GM12891 (cell line): ENCODE results near the gene SMARCD2. TPM values are rescaled to one million over a fixed set of nuclear protein-coding genes. Genes with fewer than 3 reads are reported as not detected.
A peak's percentile ranks its signal among the peaks of the same experiment; 100 is the strongest.
"Not testable (repeated sequence)": the region's sequence is repeated elsewhere in the genome, so short reads cannot be mapped to it uniquely, and the experiment has no call there.

Experiments used
- DNase-seq: peaks from one replicate; pipeline ENCODE4 v3.0.0; 2011; ENCODE audit warnings: low spot score; ENCODE audit not compliant: insufficient read length
- FAIRE-seq: peaks from 2 replicates; lab custom pipeline; 2011; peaks lifted over from hg19 to GRCh38; lab: Jason Lieb, UNC
- PAX5 ChIP-seq: IDR thresholded peaks from 2 replicates; pipeline ENCODE4 v1.6.1; 2011; ENCODE audit warnings: low read length, moderate library complexity, mild to moderate bottlenecking; ENCODE audit not compliant: insufficient read depth, severe bottlenecking
- POLR2A ChIP-seq: IDR thresholded peaks from 2 replicates; pipeline ENCODE4 v1.6.1; 2011; ENCODE audit warnings: low read depth, low read length, control low read depth
- POLR2AphosphoS5 ChIP-seq: IDR thresholded peaks from 2 replicates; pipeline ENCODE4 v1.6.1; 2011; ENCODE audit warnings: low read depth, low read length, control low read depth
- POU2F2 ChIP-seq: IDR thresholded peaks from 2 replicates; pipeline ENCODE4 v1.6.1; 2011; ENCODE audit warnings: low read depth, mild to moderate bottlenecking, control low read depth, low read length, moderate library complexity
- SPI1 ChIP-seq: IDR thresholded peaks from 2 replicates; pipeline ENCODE4 v1.6.1; 2011; ENCODE audit warnings: low read depth, low read length, control low read depth
- TAF1 ChIP-seq: IDR thresholded peaks from 2 replicates; pipeline ENCODE4 v1.6.1; 2011; ENCODE audit warnings: low read depth, low read length, control low read depth
- polyA plus RNA-seq: library from polyadenylated mRNA; unstranded; fragments of >200 nt; gene quantifications from one replicate; pipeline ENCODE4 v1.2.1, GENCODE V29; 2012; ENCODE audit warnings: low read depth, missing spikeins, inconsistent platforms; ENCODE audit not compliant: missing spikeins

SMARCD2 gene
- 56.0 TPM for polyA plus RNA-seq

DNA sequence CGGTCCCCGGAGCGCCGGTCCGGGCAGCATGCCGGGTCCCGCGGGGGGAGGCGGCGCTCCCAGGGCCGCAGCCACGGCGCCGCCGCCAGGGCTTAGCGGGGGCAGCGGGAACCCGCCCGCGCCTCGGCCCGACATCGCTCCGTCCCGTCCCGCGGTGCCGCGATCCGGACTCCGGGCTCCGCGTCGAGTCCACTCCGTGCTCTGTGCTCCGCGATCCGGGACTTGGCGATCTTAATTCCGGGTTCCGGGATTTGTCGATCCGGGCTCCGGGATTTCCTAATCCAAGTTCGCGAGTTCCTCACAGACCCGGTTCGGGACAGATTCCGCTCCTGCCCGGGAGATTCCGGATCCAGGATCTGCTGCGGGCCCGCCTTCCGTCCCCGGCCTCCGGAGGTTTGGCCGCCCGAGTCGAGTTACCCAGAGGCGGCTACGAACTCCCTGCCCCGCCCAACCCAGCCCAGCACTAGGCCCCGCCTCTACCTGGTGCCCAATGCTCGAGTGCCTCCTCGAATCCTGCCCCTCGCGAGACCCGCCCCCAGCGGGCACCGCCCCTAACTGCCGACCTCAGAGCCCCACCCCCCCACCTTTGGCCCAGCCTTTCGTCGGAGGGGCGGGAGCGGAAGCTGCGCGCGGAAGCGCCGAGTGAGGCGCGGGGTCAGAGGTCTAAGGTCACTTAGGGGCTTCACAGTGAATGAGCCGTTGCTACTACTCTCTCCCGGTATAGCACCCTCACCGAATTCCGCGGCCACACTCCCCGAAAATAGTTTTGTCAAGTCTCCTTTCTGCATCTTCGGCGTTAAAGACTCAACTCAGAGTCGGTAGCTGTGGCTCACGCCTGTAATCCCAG is at the start of gene SMARCD2:
Gene SMARCD2 (minus strand): TSS at position 146 of the 847 bp plus-strand sequence. CDS start 11 bp downstream, at position 135.
- TF ChIP-seq POU2F2, result peak; percentile 95
- TF ChIP-seq POLR2AphosphoS5, result peak; percentile 67; the same call in 1 of the 2 replicates
- TF ChIP-seq TAF1, result peak; percentile 68; the same call in 1 of the 2 replicates
- TF ChIP-seq SPI1, result peak; percentile 45; the same call in 1 of the 2 replicates
- peak; percentile 49 for TF ChIP-seq PAX5
- peak; percentile 85 for TF ChIP-seq POLR2A
- peak; percentile 87 for DNase-seq
- FAIRE-seq, result peak; percentile 95

DNA sequence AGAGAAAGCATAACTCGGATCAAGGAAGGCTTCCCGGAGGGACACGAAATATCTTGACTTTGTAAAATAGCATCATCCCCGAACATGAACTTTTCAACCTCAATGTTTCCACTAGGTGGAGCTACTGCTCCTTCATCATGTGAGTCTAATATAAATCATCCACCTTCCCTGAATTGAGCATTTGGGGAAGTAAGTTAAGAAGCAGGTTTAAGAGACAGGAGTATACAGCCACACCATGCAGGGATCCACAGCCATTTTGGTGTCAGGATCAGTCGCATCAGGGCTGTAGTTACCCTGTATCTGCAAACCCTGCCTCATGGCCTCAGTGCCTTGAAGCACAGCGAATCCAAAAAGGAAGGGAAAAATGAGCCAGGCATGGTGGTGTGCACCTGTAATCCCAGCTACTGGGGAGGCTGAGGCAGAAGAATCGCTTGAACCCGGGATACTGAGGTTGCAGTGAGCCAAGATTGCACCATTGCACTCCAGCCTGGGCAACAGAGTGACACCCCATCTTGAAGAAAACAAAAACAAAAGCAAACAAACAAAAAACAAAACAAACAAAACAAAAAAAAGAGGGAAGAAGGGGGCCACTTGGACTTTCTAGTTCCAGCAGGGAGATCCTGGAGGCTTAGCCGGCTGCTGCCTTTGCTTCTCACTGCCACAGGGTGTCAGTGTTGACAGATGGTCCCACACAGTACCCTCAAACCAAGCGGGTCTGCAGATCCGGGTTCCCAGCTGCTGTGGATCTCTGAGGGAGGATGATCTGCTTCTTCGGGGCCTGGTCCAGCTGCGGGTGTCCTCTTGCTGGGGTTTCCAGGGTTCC is 46.8 kb upstream of the SMARCD2 start:
- not testable (repeated sequence) for DNase-seq
- peak; percentile 54 for FAIRE-seq

DNA sequence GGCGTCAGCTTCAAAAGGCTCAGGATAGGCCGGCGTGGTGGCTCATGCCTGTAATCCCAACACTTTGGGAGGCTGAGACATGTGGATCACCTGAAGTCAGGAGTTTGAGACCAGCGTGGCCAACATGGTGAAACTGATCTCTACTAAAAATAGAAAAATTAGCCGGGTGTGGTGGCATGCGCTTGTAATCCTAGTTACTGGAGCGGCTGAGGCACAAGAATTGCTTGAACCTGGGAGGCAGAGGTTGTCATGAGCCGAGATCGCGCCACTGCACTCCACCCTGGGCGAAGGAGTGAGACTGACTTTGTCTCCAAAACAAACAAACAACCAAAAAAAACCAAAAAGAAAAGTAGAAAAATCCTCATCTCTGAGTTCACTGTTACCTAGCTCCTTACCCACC is 42.6 kb upstream of the SMARCD2 start:
- FAIRE-seq, DNase-seq: not testable (repeated sequence)

DNA sequence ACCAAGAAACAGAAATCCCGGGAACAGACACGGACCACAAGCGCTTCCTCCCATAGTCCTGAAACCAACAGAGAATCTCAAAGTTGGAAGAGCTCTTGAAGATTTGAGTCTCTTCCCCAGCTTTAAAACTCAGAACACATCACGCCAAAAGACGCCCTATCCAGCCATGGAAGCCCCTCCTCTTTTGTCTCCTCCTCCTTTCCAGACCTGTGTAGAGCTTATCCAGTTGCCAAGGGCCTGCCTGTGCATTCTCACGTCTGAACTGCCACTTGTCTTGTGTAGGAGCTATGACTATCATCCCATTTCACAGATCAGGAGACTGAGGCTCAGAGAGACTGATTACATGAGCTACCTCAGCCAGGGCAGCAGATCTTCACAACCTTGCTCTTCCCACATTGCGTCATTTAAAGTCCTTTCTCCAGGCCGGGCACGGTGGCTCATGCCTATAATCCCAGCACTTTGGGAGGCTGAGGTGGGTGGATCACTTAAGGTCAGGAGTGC is 40.2 kb upstream of the SMARCD2 start:
- DNase-seq, FAIRE-seq: not testable (repeated sequence)

DNA sequence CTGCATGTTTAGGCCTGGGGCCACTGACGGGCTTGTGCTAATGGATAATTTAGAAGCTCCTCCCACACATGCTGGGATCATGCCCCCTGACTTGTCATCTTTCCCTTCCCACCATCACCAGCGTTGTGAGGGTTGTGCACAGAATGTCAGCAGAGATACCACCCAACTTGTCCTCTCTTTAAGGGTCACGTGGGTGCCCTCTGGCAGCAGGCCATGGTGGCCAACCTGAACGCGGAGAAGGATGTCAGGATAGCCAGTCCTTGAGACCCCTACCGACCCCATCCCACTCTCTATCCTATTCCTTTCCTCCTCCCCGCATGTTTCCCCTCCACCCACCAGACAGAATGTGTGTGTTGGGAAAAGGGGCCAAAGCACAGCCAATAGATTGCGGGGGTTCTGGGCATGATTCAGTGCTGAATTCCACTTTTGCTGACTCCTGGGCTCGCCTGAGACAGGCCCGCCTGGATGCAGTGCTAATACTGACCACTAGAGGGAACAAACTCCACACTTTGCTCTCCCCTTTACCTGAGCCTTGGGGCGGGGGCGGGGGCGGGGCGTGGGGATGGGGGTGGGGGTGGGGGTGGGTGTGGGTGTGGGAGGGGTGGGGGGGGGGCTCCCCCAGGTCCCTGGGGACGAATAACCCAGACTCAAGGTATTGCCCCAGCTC is 39.6 kb upstream of the SMARCD2 start, which contains the start of gene GH2:
Gene GH2 (minus strand): TSS at position 10 of the 667 bp plus-strand sequence. CDS start 143 bp downstream, outside the sequence.
- DNase-seq (peak; percentile 76), FAIRE-seq (no peak)
- TF ChIP-seq TAF1, result no peak

DNA sequence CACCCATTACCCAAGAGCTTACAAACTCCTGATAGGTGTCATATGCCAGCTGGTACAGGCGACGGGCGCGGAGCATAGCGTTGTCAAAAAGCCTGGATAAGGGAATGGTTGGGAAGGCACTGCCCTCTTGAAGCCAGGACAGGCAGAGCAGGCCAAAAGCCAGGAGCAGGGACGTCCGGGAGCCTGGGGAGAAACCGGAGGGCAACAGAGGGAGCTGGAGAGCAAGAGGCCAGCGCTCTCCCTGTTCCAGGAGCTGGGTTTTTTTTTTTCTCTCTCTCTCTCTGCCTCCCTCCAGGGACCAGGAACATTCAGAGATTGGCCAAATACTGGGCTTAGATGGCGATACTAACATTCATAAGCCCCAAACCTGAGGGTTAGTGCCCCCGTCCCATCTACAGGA is 38.9 kb upstream of the SMARCD2 start:
- DNase-seq, FAIRE-seq: not testable (repeated sequence)

DNA sequence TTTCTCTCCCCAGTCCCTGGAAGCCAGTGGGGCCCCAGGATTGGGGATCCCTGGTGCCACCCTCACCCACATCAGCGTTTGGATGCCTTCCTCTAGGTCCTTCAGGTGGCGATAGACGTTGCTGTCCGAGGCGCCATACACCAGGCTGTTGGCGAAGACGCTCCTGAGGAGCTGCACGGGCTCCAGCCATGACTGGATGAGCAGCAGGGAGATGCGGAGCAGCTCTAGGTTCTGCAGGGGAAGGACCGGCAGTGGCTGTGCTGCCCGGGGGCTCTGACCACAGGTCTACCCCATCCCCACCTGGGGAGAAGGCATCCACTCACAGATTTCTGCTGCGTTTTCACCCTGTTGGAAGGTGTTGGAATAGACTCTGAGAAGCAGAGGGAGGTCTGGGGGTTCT is 38.2 kb upstream of the SMARCD2 start:
- FAIRE-seq (no peak), DNase-seq (no peak)
- TF ChIP-seq POLR2AphosphoS5, result no peak
- no peak for TF ChIP-seq POLR2A
- no peak for TF ChIP-seq POU2F2
- no peak for TF ChIP-seq PAX5
- no peak for TF ChIP-seq SPI1
- no peak for TF ChIP-seq TAF1

DNA sequence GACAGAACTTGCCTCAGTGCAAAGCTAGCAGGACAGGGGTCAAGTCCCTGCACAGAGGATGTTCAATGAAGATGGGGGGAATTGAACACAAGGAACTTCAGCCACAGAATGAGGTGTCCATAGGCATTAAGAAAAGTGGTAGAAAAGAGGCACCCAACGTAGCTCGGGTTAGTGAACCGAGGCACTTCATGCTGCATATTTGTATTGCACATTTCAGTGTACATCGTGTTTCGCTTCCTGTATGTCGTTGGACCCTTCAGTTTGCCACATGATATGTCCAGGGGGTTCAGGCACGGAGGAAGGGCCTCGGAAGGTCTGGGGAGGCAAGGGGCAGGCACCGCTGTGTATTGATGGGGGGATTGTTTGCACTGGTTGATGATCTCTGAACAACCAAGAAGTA is 35.9 kb upstream of the SMARCD2 start:
- DNase-seq, FAIRE-seq: not testable (repeated sequence)

DNA sequence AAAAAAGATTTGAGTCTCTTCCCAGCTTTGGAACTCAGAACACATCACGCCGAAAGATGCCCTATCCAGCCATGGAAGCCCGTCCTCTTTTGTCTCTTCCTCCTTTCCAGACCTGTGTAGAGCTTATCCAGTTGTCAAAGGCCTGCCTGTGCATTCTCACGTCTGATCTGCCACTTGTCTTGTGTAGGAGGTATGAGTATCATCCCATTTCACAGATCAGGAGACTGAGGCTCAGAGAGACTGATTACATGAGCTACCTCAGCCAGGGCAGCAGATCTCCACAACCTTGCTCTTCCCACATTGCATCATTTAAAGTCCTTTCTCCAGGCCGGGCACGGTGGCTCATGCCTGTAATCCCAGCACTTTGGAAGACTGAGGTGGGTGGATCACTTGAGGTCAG is 32.2 kb upstream of the SMARCD2 start:
- not testable (repeated sequence) for DNase-seq, FAIRE-seq

DNA sequence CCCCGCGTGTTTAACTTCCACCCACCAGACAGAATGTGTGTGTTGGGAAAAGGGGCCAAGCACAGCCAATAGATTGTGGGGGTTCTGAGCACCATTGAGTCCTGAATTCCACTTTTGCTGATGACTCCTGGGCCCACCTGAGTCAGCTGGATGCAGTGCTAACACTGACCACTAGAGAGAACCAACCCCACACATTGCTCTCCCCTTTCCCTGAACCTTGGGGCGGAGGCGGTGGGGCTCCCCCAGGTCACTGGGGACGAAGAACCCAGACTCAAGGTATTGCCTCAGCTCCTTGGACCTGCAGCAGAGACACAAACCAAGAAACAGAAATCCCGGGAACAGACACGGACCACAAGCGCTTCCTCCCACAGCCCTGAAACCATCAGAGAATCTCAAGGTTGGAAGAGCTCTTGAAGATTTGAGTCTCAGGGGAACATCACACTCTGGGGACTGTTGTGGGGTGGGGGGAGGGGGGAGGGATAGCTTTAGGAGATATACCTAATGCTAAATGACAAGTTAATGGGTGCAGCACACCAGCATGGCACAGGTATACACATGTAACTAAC is 31.7 kb upstream of the SMARCD2 start:
- not testable (repeated sequence) for FAIRE-seq, DNase-seq

DNA sequence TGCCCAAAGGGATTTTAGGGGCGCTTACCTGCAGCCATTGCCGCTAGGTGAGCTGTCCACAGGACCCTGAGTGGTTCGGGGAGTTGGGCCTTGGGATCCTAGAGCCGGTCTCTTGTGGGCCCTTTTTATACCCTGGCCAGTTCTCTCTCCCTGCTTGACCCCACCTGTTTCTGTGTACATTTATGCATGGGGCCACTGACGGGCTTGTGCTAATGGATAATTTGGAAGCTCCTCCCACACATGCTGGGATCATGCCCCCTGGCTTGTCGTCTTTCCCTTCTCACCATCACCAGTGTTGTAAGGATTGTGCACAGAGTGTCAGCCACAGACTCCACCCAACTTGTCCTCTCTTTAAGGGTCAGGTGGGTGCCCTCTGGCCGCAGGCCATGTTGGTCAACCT is 31.1 kb upstream of the SMARCD2 start, which contains the start of gene CSH2:
Gene CSH2 (minus strand): TSS at position 101 of the 400 bp plus-strand sequence. CDS start 63 bp downstream, at position 38.
- DNase-seq, result not testable (repeated sequence)

DNA sequence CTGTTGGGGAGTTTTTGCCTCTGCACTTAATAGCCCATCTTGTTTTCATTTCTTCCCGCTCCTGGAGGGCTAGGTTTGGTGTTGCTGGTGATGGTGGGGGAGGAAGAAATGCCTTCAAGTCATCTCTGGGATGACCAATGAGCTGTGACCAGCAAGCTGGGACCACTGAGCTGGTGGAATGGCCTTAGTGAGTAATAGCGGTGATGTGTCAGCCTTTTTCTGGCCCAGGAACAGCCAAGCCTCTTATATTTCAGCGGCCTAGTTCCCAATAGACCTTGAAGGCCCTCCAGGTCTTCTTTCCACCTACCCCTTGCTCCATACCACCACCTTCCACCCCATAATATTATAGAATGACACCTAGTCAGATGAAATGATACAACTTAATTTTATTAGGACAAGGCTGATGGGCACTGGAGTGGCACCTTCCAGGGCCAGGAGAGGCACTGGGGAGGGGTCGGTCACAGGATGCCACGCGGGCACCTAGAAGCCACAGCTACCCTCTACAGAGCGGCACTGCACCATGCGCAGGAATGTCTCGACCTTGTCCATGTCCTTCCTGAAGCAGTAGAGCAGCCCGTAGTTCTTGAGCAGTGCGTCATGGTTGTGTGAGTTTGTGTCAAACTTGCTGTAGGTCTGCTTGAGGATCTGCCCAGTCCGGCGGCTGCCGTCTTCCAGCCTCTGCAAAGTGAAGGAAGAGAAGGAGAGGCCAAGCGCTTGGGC is 29.3 kb upstream of the SMARCD2 start:
- not testable (repeated sequence) for DNase-seq, FAIRE-seq

More for the DNA sequence above, 31.1 kb upstream of the SMARCD2 start, which contains the start of gene CSH2:
- not testable (repeated sequence) for FAIRE-seq

DNA sequence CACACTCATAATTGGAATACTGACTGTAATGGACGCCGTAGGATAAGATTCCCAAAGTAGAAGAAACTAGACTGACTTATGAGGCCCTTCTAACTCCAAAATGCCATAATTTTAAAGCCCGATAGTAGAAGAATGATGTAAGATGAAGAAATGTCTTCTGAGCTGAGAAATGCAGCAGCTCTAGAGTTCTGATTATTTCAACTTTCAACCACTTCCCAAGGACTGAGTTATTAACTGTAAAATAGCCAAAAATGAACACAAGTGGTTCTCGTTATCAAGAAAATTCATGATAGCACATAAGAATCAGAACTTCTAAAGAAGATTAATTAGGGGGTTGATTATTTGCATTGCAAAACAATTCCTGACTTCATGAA is 27.8 kb upstream of the SMARCD2 start:
- not testable (repeated sequence) for FAIRE-seq, DNase-seq

DNA sequence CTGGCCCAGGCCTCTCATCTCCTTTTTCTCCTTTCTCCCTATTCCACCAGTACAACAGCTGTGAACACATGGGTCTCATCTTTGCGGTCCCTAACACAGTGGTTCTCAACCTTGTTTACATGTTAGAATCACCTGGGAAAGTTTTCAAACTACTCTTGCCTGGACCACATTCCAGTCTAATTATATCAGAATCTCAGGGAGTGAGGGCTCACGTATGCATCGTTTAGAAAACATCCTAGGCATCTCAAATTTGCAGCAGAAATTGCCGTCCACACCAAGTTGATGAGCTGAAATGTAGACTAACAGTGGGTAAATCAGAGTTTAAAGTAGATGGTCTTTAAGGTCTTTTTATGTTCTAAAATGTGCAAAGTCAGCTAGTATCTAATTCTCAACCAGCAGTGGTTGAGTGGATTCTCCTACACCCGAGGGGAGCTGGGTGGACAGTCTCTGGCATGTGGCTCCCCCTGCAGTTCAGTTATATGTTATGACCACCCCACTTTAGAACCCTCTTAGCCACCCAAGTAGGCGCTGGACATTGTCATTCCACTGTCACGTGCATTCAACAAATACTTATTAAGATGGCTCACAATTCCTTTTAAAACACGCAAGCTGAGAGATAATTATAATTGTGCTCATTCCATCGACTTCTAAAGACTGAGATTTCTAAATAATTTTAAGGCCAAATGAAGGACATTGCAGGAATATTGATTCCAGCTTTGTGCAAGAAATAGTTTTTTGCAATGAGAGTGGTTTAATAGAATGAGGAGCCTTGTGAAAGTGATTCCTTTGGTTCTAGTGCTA is 27.2 kb upstream of the SMARCD2 start:
- DNase-seq, FAIRE-seq: not testable (repeated sequence)

DNA sequence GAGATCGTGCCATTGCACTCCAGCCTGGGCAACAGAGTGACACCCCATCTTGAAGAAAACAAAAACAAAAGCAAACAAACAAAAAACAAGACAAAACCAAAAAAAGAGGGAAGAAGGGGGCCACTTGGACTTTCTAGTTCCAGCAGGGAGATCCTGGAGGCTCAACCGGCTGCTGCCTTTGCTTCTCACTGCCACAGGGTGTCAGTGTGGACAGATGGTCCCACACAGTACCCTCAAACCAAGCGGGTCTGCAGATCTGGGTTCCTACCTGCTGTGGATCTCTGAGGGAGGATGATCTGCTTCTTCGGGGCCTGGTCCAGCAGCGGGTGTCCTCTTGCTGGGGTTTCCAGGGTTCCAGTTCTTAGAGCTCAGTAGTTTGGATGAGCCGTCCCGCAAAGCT is 24.1 kb upstream of the SMARCD2 start:
- DNase-seq, FAIRE-seq: not testable (repeated sequence)
